Psoas muscle (tissue), 8 donors: Measurements from ENCODE around the gene FBXW4. TPM values are rescaled to one million over a fixed set of nuclear protein-coding genes. Genes with fewer than 3 reads are reported as not detected.

ENCODE experiments used
- ATAC-seq, 4 donors: fragments of 200-7000 bp; cut with Tn5 transposase; one replicate each; pipeline ENCODE4 v1.9.1; 2020; ENCODE audit warnings: moderate library complexity in 3 of 4, mild to moderate bottlenecking in 2 of 4
- DNase-seq, 2 donors: peaks; one replicate each; pipeline ENCODE4 v3.0.0-alpha.2; 2020
- H3K27ac ChIP-seq: fragments of 200-600 bp; one replicate; pipeline ENCODE4 v1.8.0; 2022
- H3K27me3 ChIP-seq, 3 donors: fragments of 200-600 bp in 1 of 3; one replicate each; pipeline versions ENCODE4 v1.6.1 to v1.8.0; 2013 to 2022; ENCODE audit warnings: low read length in 2 of 3, mild to moderate bottlenecking in 2 of 3, moderate library complexity in 1 of 3; ENCODE audit not compliant: insufficient read depth in 3 of 3
- H3K36me3 ChIP-seq, 2 donors: fragments of 200-600 bp in 1 of 2; one replicate each; pipeline versions ENCODE4 v1.6.1 to v1.8.0; 2013 to 2022; ENCODE audit warnings: low read depth in 1 of 2, mild to moderate bottlenecking in 1 of 2, moderate library complexity in 1 of 2; ENCODE audit not compliant: insufficient read depth in 1 of 2
- H3K4me1 ChIP-seq: fragments of 200-600 bp; one replicate; pipeline ENCODE4 v1.8.0; 2022
- H3K4me3 ChIP-seq: fragments of 200-600 bp; one replicate; pipeline ENCODE4 v1.8.0; 2022; ENCODE audit warnings: mild to moderate bottlenecking
- H3K9me3 ChIP-seq: fragments of 200-600 bp; one replicate; pipeline ENCODE4 v1.8.0; 2022
- CTCF ChIP-seq: fragments of 200-600 bp; IDR thresholded peaks from one replicate; pipeline ENCODE4 v1.8.0; 2022; ENCODE audit warnings: antibody characterized with exemption
- WGBS, 3 donors: extraction: QIAGEN DNeasy Blood & Tissue Kit; methylation state at CpG; one replicate each; pipeline versions ENCODE4 v1.1.6 to v1.1.7; 2013; 5-methylcytosine and 5-hydroxymethylcytosine counted together
- intact Hi-C, 2 donors: fragments of 100-400 bp; cut with DNase I; formaldehyde crosslinking; loops; one replicate each; pipeline versions ENCODE4 v1.11.0 to v1.14.2; 2022
- polyA plus RNA-seq, 3 donors: library from polyadenylated mRNA; stranded (reverse); fragments of 200-250 nt; gene quantifications; one replicate each; pipeline ENCODE4 v1.2.3, GENCODE V29; 2013
- total RNA-seq, 4 donors: library from RNA; stranded (reverse); fragmentation: NEBNext Ultra II Directional in 2 of 4; extraction: Animal tissue kit (Norgen Biotek cat#: 25700) in 2 of 4; gene quantifications; one replicate each; pipeline versions ENCODE4 v1.2.1 to v1.2.4, GENCODE V29; 2021 to 2023
- donor health status: healthy with polysubstance abuse.
- donor health status: DM: no; HTN: no; CAD: no; lungs with moderate emphysema.
- donor health status: Bipolar disorder and iron deficiency.
- donor health status: healthy.
- donor health status: DM: yes; HTN: yes; CAD: no.
- donor health status: DM: no; HTN: no; CAD: no.
- donor health status: DM: no; HTN: no; CAD: no.
- donor health status: DM: yes; HTN: yes; CAD: no.

The FBXW4 gene
- total and polyA plus RNA-seq, 7 donors: 15.5 to 100 (median 69.0) TPM

- no peaks in the 10 kb centered on the region for H3K4me1 ChIP-seq
- WGBS, 3 donors: 91 to 93% (median 92%) methylated on average over 13 of the region's 13 CpGs
- no peak overlapping the region for H3K27ac ChIP-seq
- H3K4me3 ChIP-seq: no peak overlapping the region
- H3K36me3 ChIP-seq: peaks cover 2 to 69% of the 10 kb centered on the region in 2 donors
- peak in 1 of 2 donors; percentile 40 for DNase-seq
- intact Hi-C loops: no loop called here
- H3K27me3 ChIP-seq: no peaks in the 10 kb centered on the region
- no peak for ATAC-seq
- no peak for TF ChIP-seq CTCF
- no peaks in the 10 kb centered on the region for H3K9me3 ChIP-seq
These were observed 116.0 kb downstream of the FBXW4 start for GRCh38 chr10:101578803-101579515.

GRCh38 chr10:101578192-101578591 lies 116.8 kb downstream of the FBXW4 start:
- TF ChIP-seq CTCF: no peak
- DNase-seq: peak in 1 of 2 donors; percentile 27
- no peak for ATAC-seq
- Histone ChIP-seq H3K36me3 (peaks cover 0 to 62% of the 10 kb centered on the region in 2 donors), H3K4me3 (no peak overlapping the region), H3K4me1 (no peaks in the 10 kb centered on the region), H3K9me3 (peaks cover 4% of the 10 kb centered on the region), H3K27me3 (no peaks in the 10 kb centered on the region), H3K27ac (no peak overlapping the region)
- WGBS, 3 donors: 86 to 91% (median 87%) methylated on average over 5 of the region's 5 CpGs
- intact Hi-C loops: no loop called here

- no peaks in the 10 kb centered on the region for H3K4me1 ChIP-seq
- no peak overlapping the region for H3K4me3 ChIP-seq
- intact Hi-C loops: no loop called here
- H3K27me3 ChIP-seq: no peaks in the 10 kb centered on the region
- TF ChIP-seq CTCF: no peak
- DNase-seq (peak in 1 of 2 donors; percentile 32), ATAC-seq (no peak)
- peaks cover 12% of the 10 kb centered on the region for H3K9me3 ChIP-seq
- H3K36me3 ChIP-seq: peaks cover 0 to 53% of the 10 kb centered on the region in 2 donors
- H3K27ac ChIP-seq: no peak overlapping the region
- 83 to 86% (median 85%) methylated on average over 7 of the region's 7 CpGs for WGBS, 3 donors
These were observed 117.7 kb downstream of the FBXW4 start for GRCh38 chr10:101577121-101577871.

GRCh38 chr10:101576211-101576863 lies 118.6 kb downstream of the FBXW4 start:
- Histone ChIP-seq H3K27ac (no peak overlapping the region), H3K4me3 (no peak overlapping the region), H3K9me3 (peaks cover 13% of the 10 kb centered on the region), H3K27me3 (no peaks in the 10 kb centered on the region), H3K4me1 (no peaks in the 10 kb centered on the region), H3K36me3 (peaks cover 0 to 43% of the 10 kb centered on the region in 2 donors)
- intact Hi-C loops: no loop called here
- ATAC-seq (no peak), DNase-seq (peak in 1 of 2 donors; percentile 3)
- no peak for TF ChIP-seq CTCF
- 91 to 94% (median 92%) methylated on average over 7 of the region's 7 CpGs for WGBS, 3 donors
